Activated CD8-positive, alpha-beta memory T cell treated with anti-CD3 and anti-CD28 coated beads for 4 hours (primary cell): ENCODE measurements around the gene MGAT3.

ENCODE experiments used
- DNase-seq, 2 donors: peaks; one replicate each; pipeline ENCODE4 v3.0.0-alpha.2; 2020; ENCODE audit warnings: low read depth in 2 of 2

The MGAT3 gene

GRCh38 chr22:39429186-39429585, 27.6 kb upstream of the MGAT3 start:
- DNase-seq, result no peak

DNA sequence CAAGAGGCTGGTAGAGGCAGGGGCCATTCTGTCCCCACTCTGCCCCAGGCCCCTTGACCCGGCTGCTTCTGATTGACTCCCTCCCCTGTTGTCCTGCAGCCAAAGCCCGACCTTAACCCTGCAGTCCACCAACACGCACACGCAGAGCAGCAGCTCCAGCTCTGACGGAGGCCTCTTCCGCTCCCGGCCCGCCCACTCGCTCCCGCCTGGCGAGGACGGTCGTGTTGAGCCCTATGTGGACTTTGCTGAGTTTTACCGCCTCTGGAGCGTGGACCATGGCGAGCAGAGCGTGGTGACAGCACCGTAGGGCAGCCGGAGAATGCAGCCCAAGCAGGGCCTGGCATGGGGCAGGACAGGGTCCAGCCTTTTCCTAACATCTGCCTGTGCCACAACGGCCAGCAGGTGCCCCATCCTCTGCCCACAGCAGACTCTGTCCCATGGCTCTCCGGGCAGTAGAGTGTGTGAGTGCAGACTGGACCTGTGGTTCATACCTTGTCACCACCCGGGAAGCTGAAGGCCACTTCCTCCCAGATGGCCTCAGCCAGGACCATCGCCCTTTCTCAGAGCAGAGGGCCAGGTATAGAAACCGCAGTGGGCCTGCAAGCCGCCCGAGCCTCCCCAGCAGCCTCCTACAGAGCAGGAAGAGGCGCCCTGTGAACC, 26.8 kb upstream of the MGAT3 start:
- DNase-seq, result no peak

DNA sequence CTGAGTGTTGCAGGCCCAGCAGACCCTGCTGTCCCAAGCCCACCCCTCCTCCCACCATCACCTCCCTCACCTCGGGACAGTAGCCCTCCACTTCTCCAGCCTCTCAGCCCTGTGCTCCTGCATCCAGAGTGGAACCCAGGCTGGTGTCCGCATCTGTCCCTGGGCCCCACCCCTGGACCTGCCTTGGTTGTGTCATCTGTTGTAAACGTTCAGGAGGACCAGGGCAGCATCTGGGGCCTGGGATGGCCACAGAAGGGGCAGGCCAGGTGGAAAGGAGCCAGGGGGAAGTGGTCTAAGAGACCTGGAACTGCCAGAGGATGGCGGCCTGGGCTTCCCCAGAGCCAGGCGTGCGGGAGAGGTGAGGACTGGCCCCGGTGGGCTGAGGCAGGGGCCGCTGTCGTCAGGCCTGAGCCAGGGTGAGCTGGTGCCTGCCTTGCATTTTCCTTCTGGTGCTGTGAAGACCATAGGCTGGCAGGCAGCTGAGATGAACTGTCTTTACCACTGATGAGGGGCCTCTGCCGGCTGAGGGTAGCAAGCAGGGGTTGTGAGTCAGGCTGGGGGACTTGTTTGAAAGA, 26.1 kb upstream of the MGAT3 start:
- DNase-seq, result no peak

DNA sequence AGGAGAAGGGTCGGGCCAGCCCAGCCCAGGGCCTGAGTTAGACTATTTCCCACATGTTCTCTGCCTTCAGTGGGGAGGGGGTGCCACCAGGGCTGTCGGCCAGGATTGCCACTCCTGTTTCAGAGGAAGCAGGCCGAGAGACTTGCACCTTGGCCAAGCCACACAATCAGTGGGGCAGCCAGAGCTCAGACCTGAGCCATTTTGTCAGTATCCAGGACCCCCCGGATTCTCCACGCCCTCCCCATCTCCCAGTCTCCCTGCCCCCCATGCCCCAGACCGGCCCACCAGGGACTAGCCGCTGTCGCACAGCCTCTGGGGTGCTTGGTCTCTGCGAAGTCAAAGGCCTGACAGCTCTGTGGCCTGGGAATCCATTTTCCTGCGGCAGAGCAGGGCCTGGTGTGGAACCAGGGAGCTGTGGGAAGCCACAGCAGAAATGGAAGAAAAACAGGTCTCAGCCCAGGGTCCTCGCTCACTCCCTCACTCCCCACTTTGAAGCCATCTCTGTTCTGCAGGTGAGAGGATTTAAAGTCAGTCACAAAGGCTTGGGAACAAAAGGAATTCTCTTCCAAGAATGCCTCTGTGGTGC, 25.5 kb upstream of the MGAT3 start:
- DNase-seq, result no peak

GRCh38 chr22:39431821-39432251, 25.0 kb upstream of the MGAT3 start:
- DNase-seq, result no peak

DNA sequence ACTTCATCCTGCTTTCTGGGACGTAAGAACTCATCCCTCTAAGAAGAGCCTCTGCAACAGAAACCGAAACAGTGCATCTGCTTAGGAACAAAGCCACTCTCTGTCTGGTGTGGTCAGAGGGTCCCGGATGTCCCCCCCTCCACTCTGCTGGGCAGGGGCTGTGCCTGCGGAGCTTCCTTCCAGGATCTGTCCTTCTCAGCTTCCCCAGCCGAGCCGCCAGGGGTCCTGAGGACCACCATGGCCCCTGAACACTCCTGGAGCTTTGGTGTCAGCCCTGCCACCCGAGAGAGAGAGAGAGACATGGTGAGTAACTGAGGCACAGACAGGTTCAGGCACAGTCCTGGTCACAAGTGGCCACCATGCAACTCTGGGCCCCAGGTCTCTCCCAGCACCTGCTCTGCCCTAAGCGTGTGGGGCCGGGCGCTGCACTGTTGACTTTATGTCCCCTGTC, 24.4 kb upstream of the MGAT3 start:
- DNase-seq, result no peak

- no peak for DNase-seq
These were observed 23.2 kb upstream of the MGAT3 start for GRCh38 chr22:39433476-39434242.

DNA sequence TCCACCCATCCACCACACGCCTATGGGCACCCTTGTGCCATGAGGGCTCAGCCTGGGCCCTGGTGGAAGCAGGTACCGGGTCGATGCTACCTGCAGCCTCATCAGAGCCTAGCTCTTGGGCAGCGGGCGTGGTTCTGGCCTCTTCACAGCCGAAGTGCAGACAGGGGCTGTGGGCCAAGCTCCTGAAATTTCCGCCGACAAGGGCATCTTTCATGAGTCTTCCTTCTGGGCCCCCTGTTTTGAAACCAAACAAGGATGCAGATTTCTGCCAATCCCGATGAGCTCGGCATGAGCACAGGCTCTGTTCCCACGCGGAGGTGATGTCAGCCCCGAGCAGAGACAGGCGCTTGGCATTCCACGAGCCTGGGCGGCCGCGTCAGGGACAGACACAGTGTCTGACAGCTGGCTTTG, 22.6 kb upstream of the MGAT3 start:
- no peak for DNase-seq

DNA sequence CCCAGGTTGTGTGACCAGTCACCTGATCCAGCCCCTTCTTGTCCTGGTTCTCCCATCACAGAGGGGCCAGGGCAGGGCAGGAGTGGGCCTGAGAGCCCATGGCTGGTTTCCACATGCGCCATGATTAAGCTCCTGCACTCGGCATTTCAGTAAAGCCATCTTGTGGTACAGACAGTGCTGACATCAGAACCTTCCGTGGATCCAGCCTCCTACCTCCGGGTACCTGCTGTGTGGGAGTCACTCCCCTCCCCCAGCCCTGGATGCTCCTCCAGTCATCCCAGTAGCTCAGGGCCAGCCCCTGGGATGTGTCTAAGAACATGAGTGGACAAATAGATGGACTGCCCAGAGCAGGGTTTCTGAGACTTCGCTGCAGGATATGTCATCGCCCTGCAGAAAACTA, 22.1 kb upstream of the MGAT3 start:
- DNase-seq, result no peak

- DNase-seq, result no peak
These were observed 21.2 kb upstream of the MGAT3 start for GRCh38 chr22:39435616-39436015.

DNA sequence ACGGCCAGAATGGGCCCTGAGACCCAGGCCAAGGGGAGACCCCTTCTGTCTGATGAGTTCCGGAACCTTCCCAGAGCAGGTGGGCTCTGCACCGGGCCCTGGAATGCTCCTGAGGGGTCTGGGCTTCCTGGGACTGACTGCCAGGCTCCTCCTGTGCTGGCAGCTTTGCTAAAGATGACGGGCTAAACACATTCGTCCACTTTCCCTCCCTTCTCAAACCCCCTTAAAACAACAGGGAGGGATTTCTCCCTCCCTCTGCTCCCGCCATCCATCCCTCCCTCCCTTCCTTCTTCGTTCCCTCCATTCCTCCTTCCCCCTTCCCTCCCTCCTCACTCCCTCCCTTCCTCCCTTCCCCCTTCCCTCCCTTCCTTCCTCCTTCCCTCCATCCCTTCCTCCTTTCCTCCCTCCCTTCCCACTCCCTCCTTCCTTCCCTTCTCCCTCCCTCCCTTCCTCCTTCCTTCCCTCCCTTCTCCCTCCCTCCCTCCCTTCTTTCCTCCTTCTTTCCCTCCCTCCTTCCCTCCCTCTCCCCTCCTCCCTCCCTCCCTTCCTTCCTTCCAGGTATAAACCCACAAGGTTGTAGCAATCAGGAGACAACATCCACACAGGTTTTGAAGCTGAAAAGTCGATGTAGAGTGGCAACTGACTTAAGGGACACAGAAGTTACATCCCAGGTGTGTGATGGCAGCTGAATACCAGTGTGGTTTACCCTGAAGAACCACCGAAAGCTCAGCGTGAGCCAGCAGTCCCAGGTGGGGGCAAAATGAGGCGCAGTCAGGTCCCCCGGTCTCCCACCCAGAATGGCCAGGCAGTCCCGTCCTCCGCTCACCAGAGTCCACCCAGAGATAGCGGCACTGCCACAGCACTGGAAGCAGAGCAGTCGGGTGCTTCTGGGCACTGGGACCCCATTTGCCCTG, 18.8 kb upstream of the MGAT3 start:
- DNase-seq, result no peak

DNA sequence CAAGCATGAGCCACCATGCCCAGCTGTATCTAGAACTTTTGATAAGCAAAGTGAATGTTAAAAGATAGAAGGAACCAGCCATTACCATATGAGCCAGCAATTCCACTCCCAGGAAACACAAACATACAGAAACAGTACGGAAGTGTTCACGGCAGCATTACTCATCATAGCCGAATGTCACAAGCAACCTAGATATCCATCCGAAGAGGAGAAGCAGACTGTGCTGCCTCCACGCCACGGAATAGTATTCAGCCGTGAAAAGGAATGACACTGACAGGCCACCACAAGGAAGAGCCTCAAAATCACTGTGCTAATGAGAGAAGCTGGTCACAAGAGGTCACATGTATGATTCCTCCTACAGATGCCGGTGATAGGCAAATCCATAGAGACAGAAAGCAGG, 17.6 kb upstream of the MGAT3 start:
- no peak for DNase-seq

DNA sequence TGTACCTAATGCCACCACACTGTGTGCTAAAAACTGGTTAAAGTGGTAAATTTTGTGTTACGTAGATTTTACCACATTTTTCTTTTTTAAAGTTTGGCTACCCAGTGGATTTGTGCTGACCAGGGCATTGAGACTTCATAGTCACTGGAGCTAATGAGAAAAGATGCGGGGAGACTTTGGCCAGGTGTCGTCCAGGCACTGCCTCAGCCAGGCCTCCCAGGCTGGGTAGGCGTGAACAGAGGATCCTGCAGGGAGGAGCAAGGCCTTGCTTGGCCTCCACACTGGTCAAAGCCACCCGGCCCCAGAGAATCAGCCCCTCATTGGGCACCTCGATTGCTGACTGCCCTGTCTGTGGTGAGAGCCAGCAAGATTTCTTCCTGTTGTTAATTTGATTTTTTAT, 13.4 kb upstream of the MGAT3 start:
- DNase-seq, result no peak

- DNase-seq, result no peak
These were observed 12.5 kb upstream of the MGAT3 start for GRCh38 chr22:39444247-39444800.

DNA sequence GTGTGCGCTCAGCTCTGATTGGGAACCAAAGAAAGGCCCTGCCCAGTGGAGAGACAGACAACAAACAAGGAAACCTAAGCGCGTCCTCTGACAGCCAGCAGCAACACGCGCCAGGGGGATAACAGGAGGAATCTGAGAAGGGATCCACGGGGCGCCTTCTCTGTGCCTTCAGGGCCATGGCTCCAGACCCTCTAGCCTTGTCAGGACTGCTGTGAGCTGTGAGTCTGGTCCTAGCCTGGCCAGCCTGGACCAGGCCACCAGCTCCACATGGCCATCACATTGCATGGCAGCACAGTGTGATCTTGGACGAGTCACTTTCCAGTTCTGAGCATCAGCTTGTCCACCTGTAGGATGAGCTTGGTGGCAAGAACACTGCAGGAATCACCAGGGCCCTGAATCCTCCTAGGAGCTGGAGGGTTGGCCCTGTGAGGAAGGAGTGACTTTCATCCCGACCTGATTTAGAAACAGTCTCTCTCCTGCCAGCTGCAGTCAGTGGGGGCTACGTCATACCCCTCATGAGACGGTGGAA, 11.8 kb upstream of the MGAT3 start:
- DNase-seq, result no peak

DNA sequence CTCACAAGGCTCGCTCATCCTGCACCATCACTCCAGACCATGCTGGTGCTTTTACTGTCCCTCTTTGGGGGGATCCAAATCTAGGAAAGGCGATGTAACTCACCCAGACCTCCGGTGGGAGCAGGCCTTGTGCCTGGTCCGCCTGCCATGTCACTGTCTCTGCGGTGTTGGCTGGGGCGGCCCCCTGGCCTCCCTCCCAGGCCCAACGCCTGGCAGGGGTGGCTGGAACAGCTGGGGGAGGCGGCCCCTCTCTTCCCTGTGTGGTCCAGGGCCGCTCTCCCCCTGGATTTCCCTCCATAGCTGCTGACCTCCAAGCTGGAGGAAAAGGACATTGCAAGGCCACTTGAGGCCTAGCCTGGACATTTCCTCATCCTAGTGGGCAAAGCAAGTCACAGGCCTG, 11.1 kb upstream of the MGAT3 start:
- DNase-seq, result no peak

- DNase-seq, result no peak
These were observed 10.5 kb upstream of the MGAT3 start for GRCh38 chr22:39446239-39446721.

- no peak for DNase-seq
These were observed 8.4 kb upstream of the MGAT3 start for GRCh38 chr22:39448205-39449054.

- DNase-seq, result no peak
These were observed 7.1 kb upstream of the MGAT3 start for GRCh38 chr22:39449708-39450107.
